OCI-LY3 (cell line): ENCODE measurements around the gene PITRM1.

Experiments
- EZH2phosphoT487 ChIP-seq: fragments of 200-600 bp; shearing (Covaris generic); IDR thresholded peaks from 2 replicates; pipeline ENCODE4 v1.6.1; 2018; ENCODE audit warnings: antibody characterized with exemption, mixed run types, low read depth
- TF ChIP-seq, protein P1 (sequence below): fragments of 200-600, 300-600 bp; sonication (generic); IDR thresholded peaks from 2 replicates; pipeline ENCODE4 v1.5.1; 2014; ENCODE audit warnings: antibody characterized with exemption, low read length, low read depth

- TF ChIP-seq, protein P1, sequence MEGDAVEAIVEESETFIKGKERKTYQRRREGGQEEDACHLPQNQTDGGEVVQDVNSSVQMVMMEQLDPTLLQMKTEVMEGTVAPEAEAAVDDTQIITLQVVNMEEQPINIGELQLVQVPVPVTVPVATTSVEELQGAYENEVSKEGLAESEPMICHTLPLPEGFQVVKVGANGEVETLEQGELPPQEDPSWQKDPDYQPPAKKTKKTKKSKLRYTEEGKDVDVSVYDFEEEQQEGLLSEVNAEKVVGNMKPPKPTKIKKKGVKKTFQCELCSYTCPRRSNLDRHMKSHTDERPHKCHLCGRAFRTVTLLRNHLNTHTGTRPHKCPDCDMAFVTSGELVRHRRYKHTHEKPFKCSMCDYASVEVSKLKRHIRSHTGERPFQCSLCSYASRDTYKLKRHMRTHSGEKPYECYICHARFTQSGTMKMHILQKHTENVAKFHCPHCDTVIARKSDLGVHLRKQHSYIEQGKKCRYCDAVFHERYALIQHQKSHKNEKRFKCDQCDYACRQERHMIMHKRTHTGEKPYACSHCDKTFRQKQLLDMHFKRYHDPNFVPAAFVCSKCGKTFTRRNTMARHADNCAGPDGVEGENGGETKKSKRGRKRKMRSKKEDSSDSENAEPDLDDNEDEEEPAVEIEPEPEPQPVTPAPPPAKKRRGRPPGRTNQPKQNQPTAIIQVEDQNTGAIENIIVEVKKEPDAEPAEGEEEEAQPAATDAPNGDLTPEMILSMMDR: no peak
- TF ChIP-seq EZH2phosphoT487: no peak
Measured at GRCh38 chr10:3098689-3099088, 73.9 kb downstream of the PITRM1 start.
